GM12878 (cell line): ENCODE data around the gene FBXW7. TPM values are rescaled to one million over a fixed set of nuclear protein-coding genes. Genes with fewer than 3 reads are reported as not detected.

Source experiments
- ATAC-seq: fragments of 200-7000 bp; cut with Tn5 transposase; 3 replicates; pipeline ENCODE4 v1.9.1; 2020; ENCODE audit warnings: mild to moderate bottlenecking, moderate library complexity
- BruUV-seq: library from RNA; stranded (reverse); fragments of 400-500 nt; replicated peaks from 2 replicates; lab custom pipeline; 2021; lab: Mats Ljungman, UMichigan
- CTCF ChIA-PET: fragments of 300-600 bp; sonication (Branson Sonifier 250); formaldehyde crosslinking; extraction: SDS; loops from one replicate; lab custom pipeline; 2021; ENCODE audit warnings: inconsistent platforms; lab: Yijun Ruan, JAX
- POLR2A ChIA-PET: fragments of 350-600 bp; formaldehyde crosslinking; extraction: SDS; loops from one replicate; lab custom pipeline; 2021; ENCODE audit warnings: inconsistent platforms; lab: Charles Lee
- RAD21 ChIA-PET: fragments of 300-600 bp; sonication (Branson Sonifier 250); formaldehyde crosslinking; loops from one replicate; lab custom pipeline; 2023; ENCODE audit warnings: antibody characterized with exemption; ENCODE audit not compliant: unreplicated experiment; lab: Charles Lee
- SMC1A ChIA-PET: fragments of 300-600 bp; sonication (Branson Sonifier 250); formaldehyde crosslinking; loops from one replicate; lab custom pipeline; 2023; ENCODE audit not compliant: unreplicated experiment, uncharacterized antibody; lab: Charles Lee
- DNase-seq: peaks from one replicate; pipeline ENCODE4 v3.0.0-alpha.2; 2011; ENCODE audit warnings: low read depth, low spot score
- FAIRE-seq: peaks from 3 replicates; lab custom pipeline; 2011; peaks lifted over from hg19 to GRCh38; lab: Jason Lieb, UNC
- H2AFZ ChIP-seq: 2 replicates; pipeline ENCODE4 v1.6.0; 2011; ENCODE audit warnings: low read depth, low read length, control low read depth; ENCODE audit not compliant: control insufficient read depth
- H3K27ac ChIP-seq: 2 replicates; pipeline ENCODE4 v1.5.1; 2011; ENCODE audit warnings: control low read depth; ENCODE audit not compliant: control insufficient read depth, insufficient read depth
- H3K27me3 ChIP-seq, 2 experiments: replicated peaks in 1 of 2; 2 replicates each; pipeline versions ENCODE4 v1.6.0 to v1.6.1; 2011; ENCODE audit warnings: low read length in 1 of 2; ENCODE audit not compliant: control insufficient read depth in 2 of 2, insufficient read depth in 2 of 2
- H3K36me3 ChIP-seq, 2 experiments: 2 replicates each; pipeline ENCODE4 v1.5.1; 2011; ENCODE audit warnings: low read length in 1 of 2; ENCODE audit not compliant: control insufficient read depth in 2 of 2, insufficient read depth in 2 of 2
- H3K4me1 ChIP-seq: 2 replicates; pipeline ENCODE4 v1.6.1; 2011; ENCODE audit warnings: mild to moderate bottlenecking, low read length, moderate library complexity, mixed read lengths; ENCODE audit not compliant: control insufficient read depth, insufficient read depth
- H3K4me2 ChIP-seq: 2 replicates; pipeline ENCODE4 v1.6.0; 2011; ENCODE audit warnings: control low read depth; ENCODE audit not compliant: control insufficient read depth, insufficient read depth
- H3K4me3 ChIP-seq: fragments of 200-600 bp; sonication (generic); 2 replicates; pipeline ENCODE4 v1.5.1; 2016
- H3K79me2 ChIP-seq: 2 replicates; pipeline ENCODE4 v1.6.0; 2011; ENCODE audit warnings: low read length; ENCODE audit not compliant: control insufficient read depth, insufficient read depth
- H3K9ac ChIP-seq: 2 replicates; pipeline ENCODE4 v1.8.0; 2011; ENCODE audit warnings: low read length, control low read depth, mixed read lengths; ENCODE audit not compliant: control insufficient read depth, insufficient read depth
- H3K9me3 ChIP-seq: replicated peaks from 3 replicates; pipeline ENCODE4 v1.5.1; 2011; ENCODE audit warnings: mild to moderate bottlenecking, low read length; ENCODE audit not compliant: control insufficient read depth, insufficient read depth
- H4K20me1 ChIP-seq: 2 replicates; pipeline ENCODE4 v1.6.0; 2011; ENCODE audit not compliant: control insufficient read depth, insufficient read depth
- ATF7 ChIP-seq: fragments of 450-650 bp; IDR thresholded peaks from 2 replicates; pipeline ENCODE4 v1.6.1; 2016; ENCODE audit warnings: low read depth, mild to moderate bottlenecking
- BCLAF1 ChIP-seq: fragments of 450-650 bp; IDR thresholded peaks from 2 replicates; pipeline ENCODE4 v1.6.1; 2017; ENCODE audit warnings: antibody characterized with exemption, mild to moderate bottlenecking, moderate library complexity
- BHLHE40 ChIP-seq, 2 experiments: fragments of 450-650 bp in 1 of 2; IDR thresholded peaks; 2 replicates each; pipeline ENCODE4 v1.6.1; 2011 to 2017; ENCODE audit warnings: low read depth in 2 of 2, borderline replicate concordance in 1 of 2, improper control_type of control experiment in 1 of 2, low read length in 1 of 2, mild to moderate bottlenecking in 1 of 2
- EP300 ChIP-seq, 2 experiments: fragments of 150-350 bp in 1 of 2; IDR thresholded peaks; 2 replicates each; pipeline ENCODE4 v1.6.1; 2011 to 2012; ENCODE audit warnings: low read depth in 2 of 2, low read length in 2 of 2, borderline replicate concordance in 1 of 2, improper control_type of control experiment in 1 of 2, inconsistent platforms in 1 of 2; ENCODE audit not compliant: control insufficient read depth in 1 of 2
- HCFC1 ChIP-seq: fragments of 150-350 bp; IDR thresholded peaks from 2 replicates; pipeline ENCODE4 v1.6.1; 2014; ENCODE audit warnings: low read length
- HDAC6 ChIP-seq: fragments of 200-600 bp; sonication (generic); IDR thresholded peaks from one replicate; pipeline ENCODE4 v1.8.0; 2017; ENCODE audit warnings: antibody characterized with exemption; ENCODE audit not compliant: unreplicated experiment
- JUNB ChIP-seq: IDR thresholded peaks from 2 replicates; pipeline ENCODE4 v1.6.1; 2016; ENCODE audit warnings: antibody characterized with exemption, mild to moderate bottlenecking
- KAT2A ChIP-seq: conservative IDR thresholded peaks from 2 replicates; pipeline ENCODE4 v1.6.1; 2011; ENCODE audit warnings: low read depth, low read length; ENCODE audit not compliant: control insufficient read depth
- LARP7 ChIP-seq: fragments of 450-650 bp; IDR thresholded peaks from 2 replicates; pipeline ENCODE4 v1.6.1; 2017; ENCODE audit warnings: mild to moderate bottlenecking
- MEF2B ChIP-seq: fragments of 450-650 bp; IDR thresholded peaks from 2 replicates; pipeline ENCODE4 v1.6.1; 2018; ENCODE audit warnings: mild to moderate bottlenecking, moderate library complexity; ENCODE audit not compliant: partially characterized antibody, poor library complexity, severe bottlenecking
- POLR2A ChIP-seq: IDR thresholded peaks from 2 replicates; pipeline ENCODE4 v1.6.1; 2011; ENCODE audit warnings: low read depth, mild to moderate bottlenecking, low read length
- POLR2AphosphoS2 ChIP-seq: IDR thresholded peaks from 2 replicates; pipeline ENCODE4 v1.6.1; 2011; ENCODE audit warnings: low read depth, mild to moderate bottlenecking, low read length, improper control_type of control experiment, moderate library complexity
- RAD21 ChIP-seq: IDR thresholded peaks from 2 replicates; pipeline ENCODE4 v1.6.1; 2011; ENCODE audit warnings: mild to moderate bottlenecking, low read depth, low read length, moderate library complexity; ENCODE audit not compliant: insufficient read depth
- RELA ChIP-seq: fragments of 450-650 bp; IDR thresholded peaks from 2 replicates; pipeline ENCODE4 v1.8.0; 2014; ENCODE audit warnings: borderline replicate concordance; ENCODE audit not compliant: partially characterized antibody
- SIX5 ChIP-seq: IDR thresholded peaks from 2 replicates; pipeline ENCODE4 v1.6.1; 2011; ENCODE audit warnings: mild to moderate bottlenecking, low read depth, low read length, moderate library complexity; ENCODE audit not compliant: severe bottlenecking
- STAT3 ChIP-seq: IDR thresholded peaks from 2 replicates; pipeline ENCODE4 v1.6.1; 2011; ENCODE audit warnings: low read depth, low read length, improper control_type of control experiment
- SUPT20H ChIP-seq: IDR thresholded peaks from 2 replicates; pipeline ENCODE4 v1.6.1; 2011; ENCODE audit warnings: low read depth, mild to moderate bottlenecking, low read length, moderate library complexity, borderline replicate concordance; ENCODE audit not compliant: control insufficient read depth
- TAF1 ChIP-seq: IDR thresholded peaks from 2 replicates; pipeline ENCODE4 v1.6.1; 2011; ENCODE audit warnings: mild to moderate bottlenecking, low read depth, low read length, borderline replicate concordance
- TCF3 ChIP-seq: IDR thresholded peaks from 2 replicates; pipeline ENCODE4 v1.6.1; 2012; ENCODE audit warnings: low read depth, mild to moderate bottlenecking, low read length, borderline replicate concordance; ENCODE audit not compliant: insufficient read depth
- WRNIP1 ChIP-seq: IDR thresholded peaks from 2 replicates; pipeline ENCODE4 v1.6.1; 2011; ENCODE audit warnings: low read depth, low read length, improper control_type of control experiment, borderline replicate concordance
- YY1 ChIP-seq: IDR thresholded peaks from 2 replicates; pipeline ENCODE4 v1.6.1; 2011; ENCODE audit warnings: low read depth, mild to moderate bottlenecking, low read length
- ZNF207 ChIP-seq: fragments of 450-650 bp; IDR thresholded peaks from 2 replicates; pipeline ENCODE4 v1.6.1; 2014; ENCODE audit warnings: antibody characterized with exemption, mild to moderate bottlenecking, borderline replicate concordance
- ZNF24 ChIP-seq: fragments of 450-650 bp; IDR thresholded peaks from 2 replicates; pipeline ENCODE4 v1.6.1; 2017; ENCODE audit warnings: antibody characterized with exemption, mild to moderate bottlenecking
- ZNF622 ChIP-seq: fragments of 450-650 bp; IDR thresholded peaks from 2 replicates; pipeline ENCODE4 v1.6.1; 2017; ENCODE audit warnings: mild to moderate bottlenecking, inconsistent platforms
- ZSCAN29 ChIP-seq: fragments of 450-650 bp; IDR thresholded peaks from 2 replicates; pipeline ENCODE4 v1.6.1; 2017; ENCODE audit warnings: mild to moderate bottlenecking, moderate library complexity
- WGBS: methylation state at CpG from one replicate; pipeline ENCODE4 v1.1.6; 2016; ENCODE audit warnings: low lambda C conversion rate; ENCODE audit not compliant: insufficient replicate concordance, insufficient coverage; ENCODE audit errors: missing lambda C conversion rate; 5-methylcytosine and 5-hydroxymethylcytosine counted together
- in situ Hi-C: fragments of 300-500 bp; cut with MboI; formaldehyde crosslinking; loops from 9 replicates; pipeline ENCODE4 v1.14.3; 2018; ENCODE audit warnings: mixed read lengths
- intact Hi-C: fragments of 100-400 bp; cut with micrococcal nuclease; formaldehyde crosslinking; loops from one replicate; pipeline ENCODE4 v1.14.2; 2022; ENCODE audit not compliant: unreplicated experiment
- polyA plus RNA-seq, 11 experiments: library from polyadenylated mRNA; depleted of rRNA in 4 of 11; unstranded in 6 of 11; stranded (reverse) in 5 of 11; fragments of >200 nt; fragmentation: Nextera tagmentation in 4 of 11; fragmentation: Illumina TruSeq in 1 of 11; extraction: Ambion mirVana in 4 of 11; extraction: Trizol in 1 of 11; gene quantifications; 1 replicate in 1 of 11; 2 replicates in 10 of 11; pipeline versions ENCODE4 v1.2.1 to v1.2.3, GENCODE V29; 2011 to 2016; ENCODE audit warnings: inconsistent platforms in 2 of 11, missing spikeins in 2 of 11, low read depth in 1 of 11
- total RNA-seq, 4 experiments: library from RNA; depleted of rRNA in 3 of 4; stranded (reverse); fragments of >200 nt in 3 of 4; fragmentation: Illumina TruSeq in 1 of 4; extraction: Trizol in 1 of 4; gene quantifications; 2 replicates each; pipeline versions ENCODE4 v1.2.1 to v1.2.3, GENCODE V29; 2013 to 2021

FBXW7 gene
- total and polyA plus RNA-seq, 10 of the 15 experiments (the other 5 are each of a cell fraction or from before 2014, with no cell fraction given) = 35.8 to 118 (median 47.2) TPM

GRCh38 chr4:152530600-152530999, 5.3 kb downstream of the FBXW7 start:
- POLR2A ChIA-PET = interaction anchor here (0.7 to 11.2 kb wide), 8 partner anchors 9 to 42 kb away, joined by 3 to 228 read pairs (median 4); no protein-coding TSS in a partner anchor
- Histone ChIP-seq H4K20me1 (no peaks in the 10 kb centered on the region), H3K4me2 (peak overlapping the region; percentile 80), H3K27me3 (no peaks in the 10 kb centered on the region), H3K4me3 (peak overlapping the region; percentile 92), H3K9ac (no peak overlapping the region), H3K36me3 (peaks cover 0 to 12% of the 10 kb centered on the region in 2 experiments; a peak in 2 of 4 replicates), H3K4me1 (peaks cover 19% of the 10 kb centered on the region), H2AFZ (no peak overlapping the region), H3K79me2 (peaks cover 98% of the 10 kb centered on the region), H3K27ac (peak overlapping the region; percentile 35; the same call in 1 of the 2 replicates), H3K9me3 (no peaks in the 10 kb centered on the region)
- ATAC-seq = peak; percentile 45
- no TSS peak for BruUV-seq
- no peak for FAIRE-seq
- DNase-seq = no peak
- RAD21 ChIA-PET = interaction anchor here (0.7 to 11.7 kb wide), 14 partner anchors 8 to 145 kb away, joined by 3 to 224 read pairs (median 4); no protein-coding TSS in a partner anchor
- SMC1A ChIA-PET = interaction anchor here (0.6 to 12.6 kb wide), 14 partner anchors 8 to 200 kb away, joined by 3 to 231 read pairs (median 9); no protein-coding TSS in a partner anchor
- WGBS = 17% methylated on average over 2 of the region's 2 CpGs
- in situ Hi-C loops (no loop called here), intact Hi-C loops (no loop called here)
- CTCF ChIA-PET = interaction anchor here (1.1 to 11.6 kb wide), 10 partner anchors 8 to 114 kb away, joined by 3 to 146 read pairs (median 4); no protein-coding TSS in a partner anchor
- TF ChIP-seq TCF3 = no peak
- no peak for TF ChIP-seq ZNF207
- TF ChIP-seq RELA = no peak
- no peak for TF ChIP-seq ZSCAN29
- 0 out of 2 replicates have a peak, but pooled peaks have one; percentile 38 for TF ChIP-seq STAT3
- 0 out of 2 replicates have a peak, but pooled peaks have one; percentile 36 for TF ChIP-seq ZNF24
- TF ChIP-seq BHLHE40 (IDR thresholded peaks at IDR 0.05; ENCODE audit: borderline replicate concordance in 1 of 2, low read depth in 2 of 2, low read length in 1 of 2) = no peak
- TF ChIP-seq SIX5 = no peak
- TF ChIP-seq BCLAF1 = no peak
- TF ChIP-seq HDAC6 = no peak
- TF ChIP-seq LARP7 = no peak
- TF ChIP-seq KAT2A = no peak
- TF ChIP-seq JUNB = no peak
- TF ChIP-seq WRNIP1 = no peak
- no peak for TF ChIP-seq SUPT20H
- TF ChIP-seq ZNF622 = no peak
- TF ChIP-seq ATF7 = no peak
- TF ChIP-seq MEF2B = no peak
- TF ChIP-seq POLR2AphosphoS2 = no peak
- TF ChIP-seq TAF1 = no peak
- no peak for TF ChIP-seq EP300 (IDR thresholded peaks at IDR 0.05; ENCODE audit: borderline replicate concordance in 1 of 2, control insufficient read depth in 1 of 2, low read depth in 2 of 2, low read length in 2 of 2)
- no peak for TF ChIP-seq HCFC1
- no peak for TF ChIP-seq POLR2A
- no peak for TF ChIP-seq YY1
- no peak for TF ChIP-seq RAD21
